Neuron (in vitro differentiated cells): ENCODE data around the gene KIAA0825.

Experiments used
- H2AFZ ChIP-seq: one replicate; pipeline ENCODE4 v1.6.1; 2013; ENCODE audit warnings: low read depth, mild to moderate bottlenecking, inconsistent platforms, low read length, moderate library complexity
- H3K27me3 ChIP-seq: one replicate; pipeline ENCODE4 v1.6.1; 2013; ENCODE audit warnings: low read length; ENCODE audit not compliant: insufficient read depth
- H3K36me3 ChIP-seq: one replicate; pipeline ENCODE4 v1.6.1; 2013; ENCODE audit warnings: low read length; ENCODE audit not compliant: insufficient read depth
- H3K4me1 ChIP-seq: one replicate; pipeline ENCODE4 v1.6.1; 2013; ENCODE audit warnings: low read length; ENCODE audit not compliant: insufficient read depth
- H3K4me3 ChIP-seq: 2 replicates; pipeline ENCODE4 v1.5.1; 2013; ENCODE audit warnings: mild to moderate bottlenecking, low read length, moderate library complexity
- H3K9me3 ChIP-seq: one replicate; pipeline ENCODE4 v1.6.1; 2013; ENCODE audit warnings: low read length

KIAA0825 gene

GRCh38 chr5:94314460-94315131, 303.8 kb downstream of the KIAA0825 start:
- Histone ChIP-seq H3K9me3 (no peaks in the 10 kb centered on the region), H3K27me3 (no peaks in the 10 kb centered on the region), H3K4me3 (peak overlapping the region; percentile 18), H3K36me3 (no peaks in the 10 kb centered on the region), H3K4me1 (peaks cover 37% of the 10 kb centered on the region), H2AFZ (peak overlapping the region; percentile 0)

GRCh38 chr5:94313696-94314095, 304.7 kb downstream of the KIAA0825 start:
- Histone ChIP-seq H3K9me3 (no peaks in the 10 kb centered on the region), H3K4me3 (no peak overlapping the region), H3K4me1 (peaks cover 37% of the 10 kb centered on the region), H2AFZ (peak overlapping the region; percentile 0), H3K27me3 (no peaks in the 10 kb centered on the region), H3K36me3 (no peaks in the 10 kb centered on the region)

- no peak overlapping the region for H2AFZ ChIP-seq
- peaks cover 37% of the 10 kb centered on the region for H3K4me1 ChIP-seq
- H3K36me3 ChIP-seq: no peaks in the 10 kb centered on the region
- no peaks in the 10 kb centered on the region for H3K9me3 ChIP-seq
- H3K4me3 ChIP-seq: no peak overlapping the region
- no peaks in the 10 kb centered on the region for H3K27me3 ChIP-seq
Measured at GRCh38 chr5:94313188-94313587, 305.2 kb downstream of the KIAA0825 start.

DNA sequence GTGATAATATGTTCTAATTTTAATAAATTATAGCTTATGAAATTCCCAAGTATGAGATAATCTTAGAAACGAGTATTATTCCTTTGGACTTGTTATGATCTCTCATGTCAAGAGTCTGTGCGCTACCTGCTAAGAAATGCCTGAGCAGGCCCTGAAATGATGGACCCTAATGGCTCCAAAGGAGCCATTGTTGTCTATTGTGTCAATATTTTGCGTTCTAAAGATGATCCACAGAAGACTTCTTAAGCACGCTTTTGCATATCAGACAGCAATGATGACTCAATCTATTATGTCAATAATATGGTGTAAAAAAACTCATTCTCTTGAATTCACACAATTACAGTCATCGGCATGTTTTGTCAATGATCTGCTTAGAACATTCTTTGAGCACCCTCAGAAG, 306.1 kb downstream of the KIAA0825 start:
- no peaks in the 10 kb centered on the region for H3K9me3 ChIP-seq
- H3K4me3 ChIP-seq: no peak overlapping the region
- peaks cover 37% of the 10 kb centered on the region for H3K4me1 ChIP-seq
- no peak overlapping the region for H2AFZ ChIP-seq
- no peaks in the 10 kb centered on the region for H3K27me3 ChIP-seq
- no peaks in the 10 kb centered on the region for H3K36me3 ChIP-seq

DNA sequence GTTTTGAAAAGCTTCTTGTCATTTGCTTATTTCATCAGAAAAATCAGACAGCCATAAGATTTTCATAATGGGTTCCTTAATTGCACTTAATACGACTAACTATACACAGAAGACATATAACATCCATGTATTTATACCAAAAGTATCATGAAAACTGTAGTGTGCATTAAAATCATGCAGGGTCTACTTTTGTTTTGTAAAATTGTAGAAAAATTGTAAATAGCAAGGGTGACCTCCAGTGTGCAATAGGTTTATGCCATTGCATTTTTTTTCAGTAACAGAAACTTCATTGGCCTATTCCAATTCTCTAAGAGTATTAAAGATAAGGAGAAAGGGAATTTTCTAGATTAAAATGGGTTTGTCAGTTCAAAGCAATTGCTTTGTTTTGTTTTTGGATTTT, 307.6 kb downstream of the KIAA0825 start:
- Histone ChIP-seq H2AFZ (no peak overlapping the region), H3K36me3 (no peaks in the 10 kb centered on the region), H3K4me3 (no peak overlapping the region), H3K27me3 (no peaks in the 10 kb centered on the region), H3K4me1 (peaks cover 37% of the 10 kb centered on the region), H3K9me3 (no peaks in the 10 kb centered on the region)

DNA sequence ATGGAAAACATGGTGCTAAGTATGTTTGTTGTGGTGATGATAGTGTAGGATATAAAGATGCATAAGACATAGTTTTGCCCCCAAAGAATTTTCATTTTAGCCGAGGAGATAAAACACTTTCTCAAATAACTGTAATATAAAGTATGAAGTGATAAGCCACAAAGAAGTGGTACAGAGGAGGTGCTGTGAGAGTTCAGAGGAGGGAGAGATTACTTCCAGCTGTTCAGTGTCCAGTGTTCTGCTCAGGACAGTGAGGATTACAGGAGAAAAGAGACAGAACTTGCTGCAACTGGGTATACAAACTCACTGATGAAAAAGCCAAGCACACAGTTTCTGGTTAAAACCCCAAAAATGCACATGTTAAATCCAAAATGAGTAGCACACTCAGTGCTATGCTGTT, 309.3 kb downstream of the KIAA0825 start:
- Histone ChIP-seq H3K36me3 (no peaks in the 10 kb centered on the region), H3K4me1 (peaks cover 27% of the 10 kb centered on the region), H3K9me3 (no peaks in the 10 kb centered on the region), H3K4me3 (no peak overlapping the region), H2AFZ (no peak overlapping the region), H3K27me3 (no peaks in the 10 kb centered on the region)

- Histone ChIP-seq H3K4me1 (peaks cover 20% of the 10 kb centered on the region), H3K36me3 (no peaks in the 10 kb centered on the region), H3K4me3 (no peak overlapping the region), H3K9me3 (no peaks in the 10 kb centered on the region), H3K27me3 (no peaks in the 10 kb centered on the region), H2AFZ (no peak overlapping the region)
Measured at GRCh38 chr5:94308442-94308841, 310.0 kb downstream of the KIAA0825 start.

DNA sequence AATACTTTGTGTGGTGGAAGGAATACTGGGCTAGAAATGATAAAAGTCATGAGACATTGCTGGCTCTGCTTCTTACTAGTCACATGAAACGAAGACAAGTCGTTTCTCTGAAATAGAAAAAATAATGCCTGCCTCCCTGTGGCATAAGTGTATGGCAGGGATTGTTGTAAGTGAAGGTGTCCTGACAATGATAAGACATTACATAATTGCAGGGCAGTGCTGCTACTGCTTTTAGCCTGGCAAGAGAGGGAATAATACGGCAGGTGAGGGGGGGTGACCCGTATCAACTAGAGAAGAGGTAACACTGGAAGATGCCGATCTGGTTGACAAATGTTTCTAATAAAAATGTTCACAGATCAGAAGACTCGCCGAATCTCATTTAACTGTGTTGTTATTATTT, 314.3 kb downstream of the KIAA0825 start:
- Histone ChIP-seq H2AFZ (no peak overlapping the region), H3K36me3 (no peaks in the 10 kb centered on the region), H3K9me3 (no peaks in the 10 kb centered on the region)

DNA sequence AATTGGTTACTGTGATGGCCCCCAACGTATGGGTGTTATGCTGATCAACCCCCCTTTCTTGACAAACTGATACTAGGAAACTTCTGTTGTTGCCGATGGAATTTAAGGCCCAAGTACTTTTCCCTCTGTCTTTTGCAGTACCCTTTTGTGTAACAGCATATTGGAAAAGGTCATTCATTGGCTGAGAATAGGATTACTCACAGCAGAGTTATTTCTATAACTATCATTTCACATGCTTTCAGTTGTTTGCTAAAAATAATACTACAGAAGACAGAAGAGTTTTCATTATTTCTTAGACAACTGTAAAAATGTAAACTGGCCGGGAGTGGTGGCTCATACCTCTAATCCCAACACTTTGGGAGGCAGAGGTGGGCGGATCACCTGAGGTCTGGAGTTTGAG, 329.5 kb downstream of the KIAA0825 start:
- Histone ChIP-seq H3K4me1 (no peaks in the 10 kb centered on the region), H3K36me3 (no peaks in the 10 kb centered on the region), H3K4me3 (no peak overlapping the region), H3K9me3 (no peaks in the 10 kb centered on the region), H2AFZ (no peak overlapping the region), H3K27me3 (no peaks in the 10 kb centered on the region)

More for the DNA sequence above, 314.3 kb downstream of the KIAA0825 start:
- Histone ChIP-seq H3K27me3 (no peaks in the 10 kb centered on the region), H3K4me1 (no peaks in the 10 kb centered on the region), H3K4me3 (no peak overlapping the region)

GRCh38 chr5:94285984-94286383, 332.4 kb downstream of the KIAA0825 start:
- Histone ChIP-seq H3K9me3 (no peaks in the 10 kb centered on the region), H2AFZ (no peak overlapping the region), H3K27me3 (no peaks in the 10 kb centered on the region), H3K4me3 (no peak overlapping the region), H3K4me1 (no peaks in the 10 kb centered on the region), H3K36me3 (no peaks in the 10 kb centered on the region)

GRCh38 chr5:94283093-94283492, 335.3 kb downstream of the KIAA0825 start:
- no peaks in the 10 kb centered on the region for H3K27me3 ChIP-seq
- no peak overlapping the region for H2AFZ ChIP-seq
- no peak overlapping the region for H3K4me3 ChIP-seq
- H3K4me1 ChIP-seq: no peaks in the 10 kb centered on the region
- no peaks in the 10 kb centered on the region for H3K9me3 ChIP-seq
- H3K36me3 ChIP-seq: no peaks in the 10 kb centered on the region

- Histone ChIP-seq H3K27me3 (no peaks in the 10 kb centered on the region), H3K4me1 (no peaks in the 10 kb centered on the region), H3K9me3 (no peaks in the 10 kb centered on the region), H2AFZ (no peak overlapping the region), H3K4me3 (no peak overlapping the region), H3K36me3 (no peaks in the 10 kb centered on the region)
Measured at GRCh38 chr5:94281236-94281801, 337.1 kb downstream of the KIAA0825 start.

DNA sequence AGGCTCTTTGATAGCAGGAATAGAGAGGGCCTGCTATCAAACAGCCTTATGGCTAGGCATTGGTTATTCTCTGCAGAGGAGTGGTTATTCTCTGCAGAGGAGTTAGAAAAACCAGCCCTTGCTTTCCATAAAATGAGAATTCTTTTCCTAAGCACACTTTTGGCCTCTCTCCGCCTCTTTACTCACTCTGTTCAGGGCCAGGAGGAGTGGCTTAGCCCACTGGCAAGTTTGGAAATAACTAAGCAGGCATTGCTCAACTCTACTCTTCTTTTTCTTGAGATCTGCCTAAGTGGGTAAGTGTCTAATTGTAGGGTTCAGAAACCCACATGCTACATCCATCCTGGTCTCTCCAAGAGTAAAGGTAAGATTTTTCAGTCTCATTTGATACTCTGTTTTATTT, 341.7 kb downstream of the KIAA0825 start:
- Histone ChIP-seq H3K4me1 (no peaks in the 10 kb centered on the region), H3K36me3 (no peaks in the 10 kb centered on the region), H2AFZ (no peak overlapping the region), H3K4me3 (no peak overlapping the region), H3K27me3 (no peaks in the 10 kb centered on the region), H3K9me3 (no peaks in the 10 kb centered on the region)

DNA sequence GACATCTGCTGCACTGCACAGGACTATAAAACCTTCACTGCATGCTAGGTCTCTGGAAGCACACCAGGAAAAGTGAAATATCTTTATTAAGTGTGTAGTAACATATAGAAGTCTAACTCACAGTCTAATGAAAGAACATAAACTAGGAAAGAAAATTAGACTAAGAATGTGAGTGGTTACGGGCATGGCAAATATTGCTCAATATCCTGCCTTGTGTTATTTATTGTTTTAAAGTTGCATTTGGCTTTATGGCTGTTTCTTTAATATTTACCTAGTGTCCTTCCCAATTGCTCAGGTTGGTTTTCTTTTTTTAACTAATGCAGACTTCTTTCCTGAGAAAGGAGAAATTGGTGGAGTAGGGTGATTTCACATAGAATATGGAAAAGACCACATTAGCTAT, 342.4 kb downstream of the KIAA0825 start:
- no peaks in the 10 kb centered on the region for H3K36me3 ChIP-seq
- no peaks in the 10 kb centered on the region for H3K27me3 ChIP-seq
- no peaks in the 10 kb centered on the region for H3K4me1 ChIP-seq
- H3K9me3 ChIP-seq: no peaks in the 10 kb centered on the region
- H3K4me3 ChIP-seq: no peak overlapping the region
- H2AFZ ChIP-seq: no peak overlapping the region
